ENCODE measurements around the gene SPATA33. TPM values are rescaled to one million over a fixed set of nuclear protein-coding genes. Genes with fewer than 3 reads are reported as not detected.
"Not testable (repeated sequence)": the region's sequence is repeated elsewhere in the genome, so short reads cannot be mapped to it uniquely, and the experiment has no call there.

Gene SPATA33
- total RNA-seq, 6 experiments from 2014 or later, result 1.8 to 5.0 (median 3.3) TPM

GRCh38 chr16:89667000-89667399, 9.4 kb downstream of the SPATA33 start:
- H3K36me3 ChIP-seq, result not testable (repeated sequence)

GRCh38 chr16:89667633-89668032, 10.0 kb downstream of the SPATA33 start:
- H3K27ac ChIP-seq, result no peak overlapping the region
- WGBS (ENCODE audit: insufficient coverage, low coverage, low lambda C conversion rate, missing lambda C conversion rate), result 80% methylated on average over 1 of the region's 9 CpGs
- no peak for TF ChIP-seq CTCF (IDR thresholded peaks at IDR 0.05)
- TF ChIP-seq POLR2A (IDR thresholded peaks at IDR 0.05), result no peak
- H3K4me1 ChIP-seq, result peaks cover 0 to 12% (median 0%) of the 10 kb centered on the region in 4 donors
- H3K9me3 ChIP-seq, result no peaks in the 10 kb centered on the region
- ATAC-seq (no peak), DNase-seq (no peak)
- no peak overlapping the region for H3K4me3 ChIP-seq
- no peaks in the 10 kb centered on the region for H3K36me3 ChIP-seq
- intact Hi-C loops (cut with DNase I), result no loop called here
- no peaks in the 10 kb centered on the region for H3K27me3 ChIP-seq

More at GRCh38 chr16:89667000-89667399, 9.4 kb downstream of the SPATA33 start:
- ATAC-seq; intact Hi-C loops (cut with DNase I); H3K27ac ChIP-seq; DNase-seq; H3K4me3 ChIP-seq; H3K9me3 ChIP-seq; H3K27me3 ChIP-seq: not testable (repeated sequence)
- TF ChIP-seq CTCF (IDR thresholded peaks at IDR 0.05), result peak in 2 of 4 donors; percentile 20 to 35
- H3K4me1 ChIP-seq, result peaks cover 0 to 12% (median 0%) of the 10 kb centered on the region in 4 donors
- WGBS (ENCODE audit: insufficient coverage, low coverage, low lambda C conversion rate, missing lambda C conversion rate), result 58% methylated on average over 3 of the region's 7 CpGs

GRCh38 chr16:89668790-89669158, 11.1 kb downstream of the SPATA33 start:
- TF ChIP-seq POLR2A (IDR thresholded peaks at IDR 0.05) (no peak), CTCF (IDR thresholded peaks at IDR 0.05) (no peak)
- H3K9me3 ChIP-seq, result no peaks in the 10 kb centered on the region
- H3K27me3 ChIP-seq, result no peaks in the 10 kb centered on the region
- ATAC-seq (peak; percentile 71 to 88 (median 82)), DNase-seq (no peak)
- 3% methylated on average over 4 of the region's 5 CpGs for WGBS (ENCODE audit: insufficient coverage, low coverage, low lambda C conversion rate, missing lambda C conversion rate)
- H3K36me3 ChIP-seq, result no peaks in the 10 kb centered on the region
- peak overlapping the region in 1 of 3 donors; percentile 40 for H3K27ac ChIP-seq
- H3K4me3 ChIP-seq, result no peak overlapping the region
- intact Hi-C loops (cut with DNase I), result no loop called here
- H3K4me1 ChIP-seq, result peaks cover 0 to 12% (median 0%) of the 10 kb centered on the region in 4 donors

- Histone ChIP-seq H3K27me3 (no peaks in the 10 kb centered on the region), H3K4me3 (no peak overlapping the region), H3K9me3 (no peaks in the 10 kb centered on the region), H3K4me1 (peaks cover 0 to 12% (median 0%) of the 10 kb centered on the region in 4 donors), H3K27ac (no peak overlapping the region), H3K36me3 (no peaks in the 10 kb centered on the region)
- WGBS (ENCODE audit: insufficient coverage, low coverage, low lambda C conversion rate, missing lambda C conversion rate), result no CpG with 5 or more reads among the region's 13 CpGs
- ATAC-seq (no peak), DNase-seq (no peak)
- TF ChIP-seq POLR2A (IDR thresholded peaks at IDR 0.05) (no peak), CTCF (IDR thresholded peaks at IDR 0.05) (no peak)
- intact Hi-C loops (cut with DNase I), result no loop called here
Observed at GRCh38 chr16:89669755-89670154, 12.1 kb downstream of the SPATA33 start.

All from right lobe of liver (tissue), 6 donors.